C4-2B (cell line): ENCODE measurements around the gene MYLK3.

Experiments used
- ZFX ChIP-seq: fragments of 450-650 bp; IDR thresholded peaks from 2 replicates; pipeline ENCODE4 v1.6.1; 2017
- TF ChIP-seq, protein P1 (sequence below): fragments of 450-650 bp; conservative IDR thresholded peaks from 2 replicates; pipeline ENCODE4 v1.5.1; 2017; ENCODE audit warnings: mild to moderate bottlenecking

DNA sequence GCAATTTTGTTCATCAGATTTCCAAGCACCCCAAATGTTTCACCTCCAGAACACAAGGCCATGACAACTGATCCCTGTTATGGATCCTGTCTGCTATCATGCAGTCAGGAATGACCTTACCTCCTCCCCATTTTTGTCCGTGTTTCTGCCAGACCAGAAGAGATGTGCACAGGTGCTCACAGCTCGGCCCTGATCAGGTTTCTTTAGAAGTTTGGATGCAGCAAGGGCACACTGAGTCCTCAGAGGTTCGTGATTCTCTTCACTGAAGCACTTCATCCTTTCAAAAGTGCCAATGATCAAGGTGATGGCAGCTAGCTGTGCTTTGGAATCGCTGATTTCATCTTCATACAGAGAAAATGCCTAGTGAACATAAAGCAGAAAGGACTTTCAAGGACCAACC, 86.0 kb downstream of the MYLK3 start:
- TF ChIP-seq, protein P1, sequence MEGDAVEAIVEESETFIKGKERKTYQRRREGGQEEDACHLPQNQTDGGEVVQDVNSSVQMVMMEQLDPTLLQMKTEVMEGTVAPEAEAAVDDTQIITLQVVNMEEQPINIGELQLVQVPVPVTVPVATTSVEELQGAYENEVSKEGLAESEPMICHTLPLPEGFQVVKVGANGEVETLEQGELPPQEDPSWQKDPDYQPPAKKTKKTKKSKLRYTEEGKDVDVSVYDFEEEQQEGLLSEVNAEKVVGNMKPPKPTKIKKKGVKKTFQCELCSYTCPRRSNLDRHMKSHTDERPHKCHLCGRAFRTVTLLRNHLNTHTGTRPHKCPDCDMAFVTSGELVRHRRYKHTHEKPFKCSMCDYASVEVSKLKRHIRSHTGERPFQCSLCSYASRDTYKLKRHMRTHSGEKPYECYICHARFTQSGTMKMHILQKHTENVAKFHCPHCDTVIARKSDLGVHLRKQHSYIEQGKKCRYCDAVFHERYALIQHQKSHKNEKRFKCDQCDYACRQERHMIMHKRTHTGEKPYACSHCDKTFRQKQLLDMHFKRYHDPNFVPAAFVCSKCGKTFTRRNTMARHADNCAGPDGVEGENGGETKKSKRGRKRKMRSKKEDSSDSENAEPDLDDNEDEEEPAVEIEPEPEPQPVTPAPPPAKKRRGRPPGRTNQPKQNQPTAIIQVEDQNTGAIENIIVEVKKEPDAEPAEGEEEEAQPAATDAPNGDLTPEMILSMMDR: no peak
- no peak for TF ChIP-seq ZFX
